ENCODE results near the gene ELAVL1. TPM values are rescaled to one million over a fixed set of nuclear protein-coding genes. Genes with fewer than 3 reads are reported as not detected.

The ELAVL1 gene
- polyA plus RNA-seq, 1 of the 3 experiments (the other 2 are of a cell fraction), result 49.6 TPM

DNA sequence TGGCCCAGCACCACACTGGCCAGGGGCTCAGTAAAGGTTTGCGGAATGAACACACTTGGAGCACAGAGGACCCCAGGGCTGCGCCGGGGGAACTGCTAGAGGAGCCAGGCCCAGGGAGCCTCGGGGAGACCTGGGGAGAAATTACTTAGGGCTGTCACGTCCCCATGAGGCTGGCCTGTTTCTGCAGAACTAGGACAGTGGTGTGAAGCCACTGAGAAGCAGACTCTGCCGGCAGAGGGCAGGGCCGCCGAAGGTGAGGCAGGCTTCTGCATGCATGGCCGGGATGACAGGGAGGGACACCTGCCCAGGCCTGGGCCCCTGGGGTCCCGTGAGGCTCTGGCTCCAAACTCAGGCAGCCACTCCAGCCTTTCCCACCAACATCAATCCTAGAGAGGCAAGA, 26.4 kb downstream of the ELAVL1 start:
- Histone ChIP-seq H3K27me3 (ENCODE audit: insufficient read depth) (no peaks in the 10 kb centered on the region), H3K79me2 (ENCODE audit: insufficient read depth) (peaks cover 33% of the 10 kb centered on the region; the same call in 1 of the 2 replicates), H3K27ac (ENCODE audit: low read depth in 2 of 2, low read length in 1 of 2) (no peak overlapping the region), H3K9me3 (no peaks in the 10 kb centered on the region), H2AFZ (ENCODE audit: low read depth) (no peak overlapping the region), H3F3A (replicated peaks; ENCODE audit: insufficient read depth) (no peaks in the 10 kb centered on the region), H3K9me2 (no peaks in the 10 kb centered on the region), H3K4me3 (ENCODE audit: low read depth in 2 of 2, low read length in 1 of 2) (no peak overlapping the region), H3K9ac (no peak overlapping the region), H3K36me3 (replicated peaks in 1 of 2; ENCODE audit: control insufficient read depth in 1 of 2, insufficient read depth in 2 of 2, low read length in 1 of 2) (peaks cover 0 to 87% of the 10 kb centered on the region in 2 experiments), H3K4me1 (ENCODE audit: control insufficient read depth in 1 of 2, insufficient read depth in 2 of 2, low read depth in 1 of 2, low read length in 1 of 2) (no peaks in the 10 kb centered on the region), H4K20me1 (ENCODE audit: insufficient read depth) (peaks cover 38% of the 10 kb centered on the region), H3K4me2 (no peak overlapping the region)
- no peak for DNase-seq
- ChIA-PET CTCF (interaction anchor here (1.5 to 2.3 kb wide), 2 partner anchors 9 to 35 kb away, joined by 4 to 6 read pairs; partner anchors contain the start of gene TIMM44), POLR2A (no interaction called here)
- WGBS (ENCODE audit: low lambda C conversion rate), result 100% methylated on average over 3 of the region's 10 CpGs
- TF ChIP-seq SIN3A (IDR thresholded peaks at IDR 0.05; ENCODE audit: borderline replicate concordance, low read depth, low read length) (no peak), MXI1 (IDR thresholded peaks at IDR 0.05; ENCODE audit: low read depth, low read length) (no peak), SMC3 (IDR thresholded peaks at IDR 0.05; ENCODE audit: low read depth, low read length) (no peak), RCOR1 (IDR thresholded peaks at IDR 0.05; ENCODE audit: low read length) (no peak), TAF1 (IDR thresholded peaks at IDR 0.05; ENCODE audit: borderline replicate concordance, low read depth, low read length) (no peak), EP300 (IDR thresholded peaks at IDR 0.05; ENCODE audit: borderline replicate concordance in 1 of 2, low read depth in 1 of 2, low read length in 1 of 2) (no peak), YY1 (IDR thresholded peaks at IDR 0.05; ENCODE audit: low read depth) (no peak), FOXJ3 (CRISPR knock-in tag; IDR thresholded peaks at IDR 0.05) (no peak)

GRCh38 chr19:7978179-7978825, 27.1 kb downstream of the ELAVL1 start:
- 95% methylated on average over 11 of the region's 12 CpGs for WGBS (ENCODE audit: low lambda C conversion rate)
- H3K27me3 ChIP-seq (ENCODE audit: insufficient read depth), result no peaks in the 10 kb centered on the region
- H3K4me2 ChIP-seq, result no peak overlapping the region
- POLR2A ChIA-PET, result no interaction called here
- no peak for DNase-seq
- no peaks in the 10 kb centered on the region for H3K9me2 ChIP-seq
- no peak overlapping the region for H3K27ac ChIP-seq (ENCODE audit: low read depth in 2 of 2, low read length in 1 of 2)
- peaks cover 0 to 87% of the 10 kb centered on the region in 2 experiments for H3K36me3 ChIP-seq (replicated peaks in 1 of 2; ENCODE audit: control insufficient read depth in 1 of 2, insufficient read depth in 2 of 2, low read length in 1 of 2)
- no peaks in the 10 kb centered on the region for H3K4me1 ChIP-seq (ENCODE audit: control insufficient read depth in 1 of 2, insufficient read depth in 2 of 2, low read depth in 1 of 2, low read length in 1 of 2)
- CTCF ChIA-PET, result interaction anchor here (0.8 to 1.5 kb wide), 2 partner anchors 9 to 24 kb away, joined by 4 read pairs; no protein-coding TSS in a partner anchor
- no peaks in the 10 kb centered on the region for H3K9me3 ChIP-seq
- no peak overlapping the region for H3K9ac ChIP-seq
- TF ChIP-seq TAF1 (IDR thresholded peaks at IDR 0.05; ENCODE audit: borderline replicate concordance, low read depth, low read length) (no peak), REST (IDR thresholded peaks at IDR 0.05; ENCODE audit: low read depth, low read length) (no peak), YY1 (IDR thresholded peaks at IDR 0.05; ENCODE audit: low read depth) (no peak), TEAD4 (IDR thresholded peaks at IDR 0.05; ENCODE audit: borderline replicate concordance, insufficient read depth) (no peak), SIN3A (IDR thresholded peaks at IDR 0.05; ENCODE audit: borderline replicate concordance, low read depth, low read length) (no peak), USF1 (IDR thresholded peaks at IDR 0.05; ENCODE audit: borderline replicate concordance, low read depth) (no peak), CHD2 (IDR thresholded peaks at IDR 0.05; ENCODE audit: low read length, partially characterized antibody) (no peak), JUND (IDR thresholded peaks at IDR 0.05) (no peak), FOSL2 (IDR thresholded peaks at IDR 0.05; ENCODE audit: borderline replicate concordance, low read depth) (no peak), RCOR1 (IDR thresholded peaks at IDR 0.05; ENCODE audit: low read length) (no peak), FOXM1 (IDR thresholded peaks at IDR 0.05; ENCODE audit: low read depth) (no peak), MXI1 (IDR thresholded peaks at IDR 0.05; ENCODE audit: low read depth, low read length) (no peak), FOXJ3 (CRISPR knock-in tag; IDR thresholded peaks at IDR 0.05) (no peak), IRF3 (IDR thresholded peaks at IDR 0.05; ENCODE audit: low read depth, low read length) (no peak)
- TF ChIP-seq, protein P1, sequence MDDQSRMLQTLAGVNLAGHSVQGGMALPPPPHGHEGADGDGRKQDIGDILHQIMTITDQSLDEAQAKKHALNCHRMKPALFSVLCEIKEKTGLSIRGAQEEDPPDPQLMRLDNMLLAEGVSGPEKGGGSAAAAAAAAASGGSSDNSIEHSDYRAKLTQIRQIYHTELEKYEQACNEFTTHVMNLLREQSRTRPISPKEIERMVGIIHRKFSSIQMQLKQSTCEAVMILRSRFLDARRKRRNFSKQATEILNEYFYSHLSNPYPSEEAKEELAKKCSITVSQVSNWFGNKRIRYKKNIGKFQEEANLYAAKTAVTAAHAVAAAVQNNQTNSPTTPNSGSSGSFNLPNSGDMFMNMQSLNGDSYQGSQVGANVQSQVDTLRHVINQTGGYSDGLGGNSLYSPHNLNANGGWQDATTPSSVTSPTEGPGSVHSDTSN (IDR thresholded peaks at IDR 0.05), result no peak
- peaks cover 26% of the 10 kb centered on the region; the same call in 1 of the 2 replicates for H3K79me2 ChIP-seq (ENCODE audit: insufficient read depth)
- H3F3A ChIP-seq (replicated peaks; ENCODE audit: insufficient read depth), result no peaks in the 10 kb centered on the region
- no peak overlapping the region for H2AFZ ChIP-seq (ENCODE audit: low read depth)
- H3K4me3 ChIP-seq (ENCODE audit: low read depth in 2 of 2, low read length in 1 of 2), result no peak overlapping the region
- peaks cover 31% of the 10 kb centered on the region for H4K20me1 ChIP-seq (ENCODE audit: insufficient read depth)

All from SK-N-SH (cell line).